Measurements from ENCODE around the gene POU6F1. TPM values are rescaled to one million over a fixed set of nuclear protein-coding genes. Genes with fewer than 3 reads are reported as not detected.

POU6F1 gene
- 2.9 and 5.6 TPM in 2 replicates for total RNA-seq

GRCh38 chr12:51217968-51218606 lies at the start of gene POU6F1:
Gene POU6F1, minus strand, starts transcription at chr12:51218062. Its CDS starts 11,226 bp downstream, at chr12:51206836.

GRCh38 chr12:51238510-51239334 lies 20.9 kb upstream of the POU6F1 start, which contains the start of gene DAZAP2:
Gene DAZAP2, plus strand, starts transcription at chr12:51238826. Its CDS starts 82 bp downstream, at chr12:51238908.

DNA sequence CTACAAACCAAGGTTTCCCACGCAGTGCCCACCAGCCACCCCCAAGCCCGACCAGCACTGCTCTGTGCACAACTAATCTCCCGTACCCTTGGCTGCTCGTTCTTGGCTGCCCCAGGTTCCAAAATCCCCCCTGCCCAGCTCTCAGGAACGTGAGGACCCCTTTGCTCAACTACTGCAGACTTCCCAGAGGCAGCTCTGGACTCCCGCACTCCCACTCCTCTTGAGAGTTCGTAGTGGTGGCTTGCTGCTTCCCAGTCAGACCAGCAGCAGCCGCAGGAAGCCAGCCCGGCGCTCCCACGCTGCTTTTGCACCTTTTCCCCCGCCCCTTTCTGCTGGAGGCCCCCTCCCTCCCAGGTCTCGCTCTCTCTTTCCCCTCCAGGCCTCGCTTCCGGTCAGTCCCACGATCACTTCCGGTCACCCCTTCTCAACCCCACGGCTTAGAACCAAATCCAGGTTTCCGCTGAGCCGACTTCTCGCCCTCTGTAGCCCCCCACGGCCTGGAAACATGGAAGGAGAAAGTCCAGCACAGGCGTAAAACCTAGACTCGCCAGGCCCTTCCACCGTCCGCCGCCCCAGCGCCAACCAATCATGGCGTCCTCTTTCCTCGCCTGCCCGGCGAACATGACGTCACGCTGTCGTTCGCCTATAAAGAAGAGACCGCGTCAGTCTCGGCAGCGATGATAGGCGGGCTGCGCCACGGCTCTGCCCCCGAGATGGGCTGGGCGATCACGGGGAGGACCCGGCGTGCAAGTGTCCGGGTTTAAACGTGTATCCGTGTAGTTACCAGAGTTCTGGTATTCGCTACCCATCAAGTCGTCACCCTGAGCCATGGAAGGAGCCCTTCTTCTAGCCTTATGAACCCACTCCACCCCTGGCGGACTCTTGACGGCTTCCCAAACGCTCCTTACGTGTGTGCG lies 45.1 kb downstream of the POU6F1 start, which contains the start of gene TFCP2:
Gene TFCP2, minus strand, starts transcription at position 621 of the 917 bp plus-strand sequence. CDS start 713 bp downstream, outside the sequence.

Small RNAs within 50 kb of the gene (small RNA-seq; reads per million reads assigned to genes)
- gene RF00019 = not detected
- gene RNU6-199P = not detected

Other genes starting within 250 kb of the POU6F1 start
- 39.5 and 41.8 TPM in 2 replicates for gene SLC11A2, start 191.7 kb downstream of the POU6F1 start, total RNA-seq
- gene LETMD1, start 169.7 kb downstream of the POU6F1 start, total RNA-seq = 32.6 and 43.8 TPM in 2 replicates
- 34.0 and 34.3 TPM in 2 replicates for gene CSRNP2, start 134.5 kb downstream of the POU6F1 start, total RNA-seq
- gene TFCP2, start 44.9 kb downstream of the POU6F1 start, total RNA-seq = 6.5 and 10.1 TPM in 2 replicates
- gene DAZAP2, start 20.8 kb upstream of the POU6F1 start, total RNA-seq = 198 and 222 TPM in 2 replicates
- 13.4 and 18.6 TPM in 2 replicates for gene SMAGP, start 52.4 kb upstream of the POU6F1 start, total RNA-seq
- not detected in 2 replicates for gene BIN2, start 106.1 kb upstream of the POU6F1 start, total RNA-seq
- not detected in 2 replicates for gene CELA1, start 128.6 kb upstream of the POU6F1 start, total RNA-seq
- gene GALNT6, start 173.3 kb upstream of the POU6F1 start, total RNA-seq = 63.4 and 69.8 TPM in 2 replicates
- gene SLC4A8, start 206.8 kb upstream of the POU6F1 start, total RNA-seq = 1.6 and 2.5 TPM in 2 replicates

All from vein endothelial cell (primary cell).